Central memory CD8-positive, alpha-beta T cell (primary cell): ENCODE results near the gene DLGAP1.

Source experiments
- ATAC-seq: fragments of 150-1000 bp; cut with Tn5 transposase; replicated peaks from 2 replicates; pipeline ENCODE4 v1.10.0; 2022; ENCODE audit warnings: mild to moderate bottlenecking, moderate FRiP score, moderate number of reproducible peaks; ENCODE audit not compliant: poor library complexity, severe bottlenecking; ENCODE audit errors: extremely low read depth
- DNase-seq, 2 donors: peaks; one replicate each; pipeline ENCODE4 v3.0.0; 2021; ENCODE audit warnings: low spot score in 2 of 2
- H3K27ac Mint-ChIP-seq: one replicate; pipeline ENCODE4 v1.8.0; 2022; ENCODE audit warnings: low read depth, mild to moderate bottlenecking, moderate library complexity, mixed read lengths
- H3K27me3 Mint-ChIP-seq: one replicate; pipeline ENCODE4 v1.8.0; 2022; ENCODE audit warnings: mixed read lengths
- H3K36me3 Mint-ChIP-seq: one replicate; pipeline ENCODE4 v1.8.0; 2022; ENCODE audit warnings: mild to moderate bottlenecking, moderate library complexity, mixed read lengths; ENCODE audit not compliant: insufficient read depth
- H3K4me1 Mint-ChIP-seq: one replicate; pipeline ENCODE4 v1.8.0; 2022; ENCODE audit warnings: mixed read lengths
- H3K4me3 Mint-ChIP-seq: one replicate; pipeline ENCODE4 v1.8.0; 2022; ENCODE audit warnings: mild to moderate bottlenecking, moderate library complexity, mixed read lengths
- H3K9me3 Mint-ChIP-seq: one replicate; pipeline ENCODE4 v1.8.0; 2022; ENCODE audit warnings: mixed read lengths

DLGAP1 gene

GRCh38 chr18:3914833-3915610, 540.1 kb downstream of the DLGAP1 start:
- H3K4me3 Mint-ChIP-seq: no peak overlapping the region
- DNase-seq (no peak), ATAC-seq (no peak)
- no peaks in the 10 kb centered on the region for H3K36me3 Mint-ChIP-seq
- no peaks in the 10 kb centered on the region for H3K9me3 Mint-ChIP-seq
- no peaks in the 10 kb centered on the region for H3K4me1 Mint-ChIP-seq
- H3K27ac Mint-ChIP-seq: no peak overlapping the region
- H3K27me3 Mint-ChIP-seq: peaks cover 18% of the 10 kb centered on the region

DNA sequence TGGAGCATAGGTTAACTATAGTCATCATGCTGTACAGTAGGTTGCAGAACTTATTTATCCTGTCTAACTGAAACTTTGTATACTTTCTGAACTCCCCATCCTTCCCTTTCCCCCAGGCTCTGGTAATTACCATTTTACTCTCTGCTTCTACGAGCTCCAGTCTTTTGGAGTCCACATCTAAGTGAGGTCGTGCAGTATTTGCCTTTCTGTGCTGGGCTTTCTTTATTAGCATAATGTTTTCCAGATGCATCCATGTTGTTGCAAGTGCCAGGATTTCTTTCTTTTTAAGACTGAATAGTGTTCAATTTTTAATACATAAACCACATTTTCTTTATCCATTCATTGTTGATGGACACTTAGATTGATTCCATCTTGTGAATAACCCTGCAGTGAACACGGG, 541.0 kb downstream of the DLGAP1 start:
- ATAC-seq (no peak), DNase-seq (no peak)
- no peaks in the 10 kb centered on the region for H3K9me3 Mint-ChIP-seq
- no peaks in the 10 kb centered on the region for H3K4me1 Mint-ChIP-seq
- H3K4me3 Mint-ChIP-seq: no peak overlapping the region
- H3K27me3 Mint-ChIP-seq: peaks cover 13% of the 10 kb centered on the region
- no peaks in the 10 kb centered on the region for H3K36me3 Mint-ChIP-seq
- H3K27ac Mint-ChIP-seq: no peak overlapping the region

DNA sequence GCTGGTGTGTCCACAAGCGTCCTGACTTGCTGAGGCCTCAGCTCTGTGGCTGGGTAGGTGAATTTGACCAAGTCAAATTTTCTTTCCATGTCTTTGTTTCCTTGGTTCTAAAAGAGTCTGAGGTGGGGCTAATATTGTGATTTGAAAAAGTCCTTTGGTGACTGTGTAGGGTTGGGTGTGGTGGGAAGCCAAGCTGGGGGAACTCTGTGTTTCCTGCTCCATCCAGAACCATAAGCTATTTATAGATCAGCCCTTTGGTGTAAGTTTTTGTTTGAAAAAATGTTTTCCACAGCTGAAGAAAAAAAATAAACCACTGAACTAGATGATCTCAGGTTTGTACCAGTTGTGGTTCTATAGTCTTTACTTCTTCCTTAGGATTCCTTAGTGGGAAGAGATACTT, 542.4 kb downstream of the DLGAP1 start:
- H3K36me3 Mint-ChIP-seq: no peaks in the 10 kb centered on the region
- DNase-seq (no peak), ATAC-seq (no peak)
- H3K4me1 Mint-ChIP-seq: no peaks in the 10 kb centered on the region
- H3K4me3 Mint-ChIP-seq: no peak overlapping the region
- no peaks in the 10 kb centered on the region for H3K9me3 Mint-ChIP-seq
- no peak overlapping the region for H3K27ac Mint-ChIP-seq
- no peaks in the 10 kb centered on the region for H3K27me3 Mint-ChIP-seq

DNA sequence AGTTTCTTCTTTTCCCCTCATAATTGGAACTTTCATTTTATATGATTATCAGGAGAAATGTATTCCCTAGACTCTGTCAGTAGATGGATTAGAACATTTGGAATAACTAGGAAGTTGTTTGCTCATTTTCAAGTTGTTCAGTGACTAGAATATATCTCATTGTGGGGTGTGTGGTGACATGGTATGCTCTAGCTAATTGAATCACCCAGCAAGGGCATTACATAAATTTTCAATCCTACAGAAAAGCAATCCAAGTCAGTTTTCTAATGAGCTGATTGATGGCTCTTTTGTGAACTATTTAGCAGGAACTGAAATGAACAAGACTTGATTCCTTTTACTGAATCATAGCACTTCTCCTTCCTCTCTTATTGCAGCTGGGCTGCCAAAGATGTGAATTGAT, 543.7 kb downstream of the DLGAP1 start:
- H3K4me3 Mint-ChIP-seq: no peak overlapping the region
- DNase-seq (no peak), ATAC-seq (no peak)
- no peaks in the 10 kb centered on the region for H3K36me3 Mint-ChIP-seq
- no peak overlapping the region for H3K27ac Mint-ChIP-seq
- H3K27me3 Mint-ChIP-seq: no peaks in the 10 kb centered on the region
- H3K9me3 Mint-ChIP-seq: no peaks in the 10 kb centered on the region
- no peaks in the 10 kb centered on the region for H3K4me1 Mint-ChIP-seq

- H3K27me3 Mint-ChIP-seq: no peaks in the 10 kb centered on the region
- no peaks in the 10 kb centered on the region for H3K36me3 Mint-ChIP-seq
- no peak overlapping the region for H3K27ac Mint-ChIP-seq
- DNase-seq: no peak
- H3K4me1 Mint-ChIP-seq: no peaks in the 10 kb centered on the region
- no peaks in the 10 kb centered on the region for H3K9me3 Mint-ChIP-seq
- ATAC-seq: no peak
- H3K4me3 Mint-ChIP-seq: no peak overlapping the region
Observed at GRCh38 chr18:3910512-3910911, 544.6 kb downstream of the DLGAP1 start.

DNA sequence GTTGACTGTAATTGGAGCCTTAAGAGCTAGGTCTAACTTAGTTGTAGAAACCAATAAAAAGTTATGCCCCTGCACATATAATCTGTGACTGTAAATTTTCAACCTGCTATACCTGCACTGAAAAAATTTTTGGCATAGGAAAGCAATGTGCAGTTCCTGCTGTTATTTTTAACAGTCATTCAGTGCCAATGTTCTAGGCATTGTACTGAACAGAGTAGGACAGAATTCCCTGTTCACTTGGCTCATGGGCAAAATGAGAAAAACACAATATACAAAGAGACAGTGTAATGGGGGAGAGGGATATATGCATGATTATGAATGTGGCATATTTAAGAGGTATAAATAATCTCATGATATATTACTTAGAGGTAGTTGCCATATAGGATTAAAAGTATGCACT, 547.2 kb downstream of the DLGAP1 start:
- H3K27ac Mint-ChIP-seq: no peak overlapping the region
- DNase-seq (no peak), ATAC-seq (no peak)
- no peaks in the 10 kb centered on the region for H3K4me1 Mint-ChIP-seq
- no peaks in the 10 kb centered on the region for H3K9me3 Mint-ChIP-seq
- H3K4me3 Mint-ChIP-seq: no peak overlapping the region
- no peaks in the 10 kb centered on the region for H3K36me3 Mint-ChIP-seq
- H3K27me3 Mint-ChIP-seq: no peaks in the 10 kb centered on the region

DNA sequence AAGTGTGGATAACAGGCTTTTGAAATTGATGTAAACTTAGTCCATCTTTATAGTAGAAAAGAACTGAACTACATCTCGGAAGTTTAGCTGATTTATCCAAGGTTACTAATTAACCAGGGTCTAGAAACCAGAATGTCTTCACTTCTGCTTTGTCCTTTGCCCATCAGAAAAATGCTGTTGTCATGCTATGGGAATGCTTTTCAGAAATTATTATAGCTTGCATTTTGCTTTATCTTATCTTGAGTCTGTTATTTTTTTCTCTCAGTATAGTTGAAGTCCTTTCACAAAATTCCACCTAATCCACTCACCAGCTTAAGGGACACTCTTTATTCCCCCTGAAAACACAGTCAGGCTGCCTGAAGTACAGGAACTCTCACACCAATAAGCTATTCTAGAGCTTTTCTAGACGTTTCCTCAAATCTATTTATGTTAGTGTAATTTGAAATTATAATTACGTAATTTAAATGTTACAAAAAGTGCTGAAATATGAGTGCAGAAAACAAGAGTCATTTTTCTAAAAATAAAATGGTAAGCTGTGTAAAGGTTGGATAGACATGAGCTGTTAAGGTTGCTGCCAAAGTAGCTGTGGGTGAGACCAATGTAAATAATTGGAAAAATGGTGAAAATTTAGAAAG, 548.9 kb downstream of the DLGAP1 start:
- no peaks in the 10 kb centered on the region for H3K9me3 Mint-ChIP-seq
- H3K27ac Mint-ChIP-seq: no peak overlapping the region
- no peaks in the 10 kb centered on the region for H3K36me3 Mint-ChIP-seq
- no peaks in the 10 kb centered on the region for H3K4me1 Mint-ChIP-seq
- H3K27me3 Mint-ChIP-seq: peaks cover 17% of the 10 kb centered on the region
- ATAC-seq (no peak), DNase-seq (no peak)
- no peak overlapping the region for H3K4me3 Mint-ChIP-seq

GRCh38 chr18:3903337-3903736, 551.8 kb downstream of the DLGAP1 start:
- no peaks in the 10 kb centered on the region for H3K36me3 Mint-ChIP-seq
- no peak for DNase-seq
- no peak for ATAC-seq
- no peak overlapping the region for H3K27ac Mint-ChIP-seq
- H3K27me3 Mint-ChIP-seq: peaks cover 26% of the 10 kb centered on the region
- no peaks in the 10 kb centered on the region for H3K4me1 Mint-ChIP-seq
- H3K9me3 Mint-ChIP-seq: no peaks in the 10 kb centered on the region
- H3K4me3 Mint-ChIP-seq: no peak overlapping the region

DNA sequence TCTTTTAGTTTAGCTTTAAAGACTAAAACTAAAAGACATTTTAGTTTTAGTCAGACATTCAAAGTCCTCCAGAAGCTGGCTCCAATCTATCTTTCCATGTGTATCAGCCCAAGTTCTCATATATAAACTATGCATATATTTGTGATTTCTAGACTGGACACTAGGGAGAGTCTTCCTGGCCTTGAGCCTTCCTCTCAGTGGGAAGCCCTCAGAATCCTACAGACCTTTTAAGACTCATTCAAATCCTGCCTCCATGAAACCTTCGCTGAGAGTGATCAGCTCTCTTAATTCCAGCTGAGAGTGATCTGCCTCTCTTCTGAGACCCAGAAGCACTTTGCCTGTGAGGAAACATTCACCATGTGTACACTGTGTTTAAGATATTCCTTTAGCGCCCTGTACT, 552.4 kb downstream of the DLGAP1 start:
- DNase-seq (no peak), ATAC-seq (no peak)

DNA sequence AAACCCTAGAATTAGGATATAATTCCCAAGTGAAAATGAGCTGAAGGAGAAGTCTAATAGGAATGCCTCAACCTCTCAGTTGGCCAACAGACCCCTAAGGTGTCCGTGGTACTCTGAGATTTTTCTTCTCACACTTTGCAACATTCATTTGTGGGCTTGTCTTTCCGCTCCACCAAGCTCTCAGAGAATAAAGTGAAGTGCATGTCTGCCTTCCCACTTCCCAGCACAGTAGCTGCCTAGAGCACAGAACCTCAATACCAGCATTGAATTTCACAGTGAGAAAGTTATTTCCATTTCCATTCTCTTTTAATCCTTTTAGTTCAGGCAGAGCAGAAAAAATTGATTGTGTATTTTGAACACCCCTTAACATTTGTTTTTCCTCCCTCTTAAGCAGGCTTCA, 553.3 kb downstream of the DLGAP1 start:
- Mint-ChIP-seq H3K4me3 (no peak overlapping the region), H3K36me3 (no peaks in the 10 kb centered on the region)

More for the DNA sequence above, 552.4 kb downstream of the DLGAP1 start:
- no peak overlapping the region for H3K27ac Mint-ChIP-seq
- peaks cover 26% of the 10 kb centered on the region for H3K27me3 Mint-ChIP-seq
- no peaks in the 10 kb centered on the region for H3K36me3 Mint-ChIP-seq
- no peaks in the 10 kb centered on the region for H3K9me3 Mint-ChIP-seq
- no peaks in the 10 kb centered on the region for H3K4me1 Mint-ChIP-seq
- no peak overlapping the region for H3K4me3 Mint-ChIP-seq

GRCh38 chr18:3901042-3901441, 554.1 kb downstream of the DLGAP1 start:
- H3K27me3 Mint-ChIP-seq: peaks cover 26% of the 10 kb centered on the region
- no peaks in the 10 kb centered on the region for H3K36me3 Mint-ChIP-seq
- DNase-seq: no peak
- no peak overlapping the region for H3K27ac Mint-ChIP-seq
- no peak overlapping the region for H3K4me3 Mint-ChIP-seq
- H3K4me1 Mint-ChIP-seq: no peaks in the 10 kb centered on the region
- no peak for ATAC-seq
- no peaks in the 10 kb centered on the region for H3K9me3 Mint-ChIP-seq

More for the DNA sequence above, 553.3 kb downstream of the DLGAP1 start:
- Mint-ChIP-seq H3K27me3 (peaks cover 26% of the 10 kb centered on the region), H3K4me1 (no peaks in the 10 kb centered on the region), H3K27ac (no peak overlapping the region), H3K9me3 (no peaks in the 10 kb centered on the region)
- ATAC-seq (no peak), DNase-seq (no peak)

- no peak overlapping the region for H3K27ac Mint-ChIP-seq
- DNase-seq (no peak), ATAC-seq (no peak)
- H3K9me3 Mint-ChIP-seq: no peaks in the 10 kb centered on the region
- H3K4me1 Mint-ChIP-seq: no peaks in the 10 kb centered on the region
- H3K36me3 Mint-ChIP-seq: no peaks in the 10 kb centered on the region
- peaks cover 26% of the 10 kb centered on the region for H3K27me3 Mint-ChIP-seq
- no peak overlapping the region for H3K4me3 Mint-ChIP-seq
Observed at GRCh38 chr18:3900327-3900726, 554.8 kb downstream of the DLGAP1 start.

DNA sequence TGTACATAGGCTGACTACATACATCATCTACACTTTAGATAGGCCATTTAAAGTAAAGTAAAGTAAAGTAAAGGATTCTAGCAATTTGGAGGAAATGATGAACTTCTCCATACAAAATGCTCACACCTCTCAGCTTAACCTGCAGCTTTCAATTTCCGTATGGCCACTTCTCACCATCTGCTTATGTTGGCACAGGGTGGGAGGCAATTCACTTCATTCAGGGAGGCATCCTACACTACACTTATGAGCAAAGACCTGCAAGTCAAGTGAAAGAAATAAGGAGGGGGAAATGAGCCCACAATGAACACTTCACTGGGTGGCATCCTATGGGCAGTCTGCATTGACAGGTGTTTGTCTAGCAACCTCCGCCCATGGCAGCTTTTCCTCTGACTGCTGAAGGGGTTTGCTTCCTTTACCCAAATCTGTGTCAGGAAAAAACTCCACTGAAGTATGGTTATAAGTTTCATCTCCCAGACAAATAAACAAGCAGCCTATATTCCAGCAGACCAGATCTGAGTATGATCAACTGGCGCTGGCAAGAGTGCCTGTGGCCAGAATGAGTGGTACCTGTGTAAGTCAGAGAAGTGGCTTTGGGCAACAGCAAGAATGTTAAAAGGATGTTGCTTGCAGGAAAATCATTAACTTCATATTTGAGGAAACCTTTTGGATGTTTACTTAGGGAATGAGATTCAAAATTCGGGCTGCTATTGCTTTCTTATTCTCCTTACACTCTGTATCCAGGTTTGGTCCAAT, 556.1 kb downstream of the DLGAP1 start:
- no peaks in the 10 kb centered on the region for H3K4me1 Mint-ChIP-seq
- H3K36me3 Mint-ChIP-seq: no peaks in the 10 kb centered on the region
- H3K9me3 Mint-ChIP-seq: no peaks in the 10 kb centered on the region
- no peak for ATAC-seq
- H3K27ac Mint-ChIP-seq: no peak overlapping the region
- peaks cover 26% of the 10 kb centered on the region for H3K27me3 Mint-ChIP-seq
- no peak for DNase-seq
- H3K4me3 Mint-ChIP-seq: no peak overlapping the region
